Fibroblast of skin of left biceps (primary cell): ENCODE data around the gene PARP3.

Experiments used
- DNase-seq, 2 experiments: peaks; one replicate each; pipeline ENCODE4 v3.0.0-alpha.2; 2013; ENCODE audit warnings: low read depth in 2 of 2

PARP3 gene

DNA sequence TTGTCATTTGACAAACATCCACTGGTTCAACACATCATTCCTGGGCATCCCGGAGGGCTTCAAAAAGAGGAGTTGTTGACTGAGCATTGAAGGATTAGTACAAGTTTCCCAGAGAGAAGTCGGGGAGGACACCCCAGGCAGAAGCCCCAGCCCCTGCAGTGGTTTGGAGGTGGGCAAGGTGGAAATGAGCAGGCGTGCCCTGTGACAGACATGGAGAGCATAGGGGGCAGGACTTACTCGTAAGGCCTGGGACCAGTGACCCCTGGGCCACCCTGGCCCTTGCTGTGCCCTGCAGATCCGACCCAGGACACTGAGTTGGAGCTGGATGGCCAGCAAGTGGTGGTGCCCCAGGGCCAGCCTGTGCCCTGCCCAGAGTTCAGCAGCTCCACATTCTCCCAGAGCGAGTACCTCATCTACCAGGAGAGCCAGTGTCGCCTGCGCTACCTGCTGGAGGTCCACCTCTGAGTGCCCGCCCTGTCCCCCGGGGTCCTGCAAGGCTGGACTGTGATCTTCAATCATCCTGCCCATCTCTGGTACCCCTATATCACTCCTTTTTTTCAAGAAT lies 5.9 kb downstream of the PARP3 start:
- DNase-seq, result no peak

DNA sequence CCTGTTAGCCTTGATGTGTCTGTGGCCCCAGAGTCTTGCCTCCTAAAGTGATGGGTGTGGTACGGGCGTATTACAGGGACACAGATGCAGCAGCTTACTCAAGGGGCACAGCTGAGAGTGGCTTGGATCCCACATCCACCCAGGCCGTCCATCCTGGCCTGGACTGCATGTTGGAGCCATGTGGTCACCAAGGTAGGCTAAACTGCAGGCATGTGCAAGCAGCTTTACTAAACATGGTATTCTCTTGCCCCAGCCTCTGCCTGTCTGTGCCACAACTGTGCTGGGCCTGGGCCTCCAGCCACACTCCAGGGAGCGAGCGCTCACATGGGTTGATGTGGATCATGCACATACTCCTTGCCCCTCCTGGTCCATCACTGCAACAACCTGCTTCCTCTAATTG lies 7.0 kb downstream of the PARP3 start:
- DNase-seq, result no peak

- no peak for DNase-seq
Measured at GRCh38 chr3:51950899-51951298, 8.7 kb downstream of the PARP3 start.

DNA sequence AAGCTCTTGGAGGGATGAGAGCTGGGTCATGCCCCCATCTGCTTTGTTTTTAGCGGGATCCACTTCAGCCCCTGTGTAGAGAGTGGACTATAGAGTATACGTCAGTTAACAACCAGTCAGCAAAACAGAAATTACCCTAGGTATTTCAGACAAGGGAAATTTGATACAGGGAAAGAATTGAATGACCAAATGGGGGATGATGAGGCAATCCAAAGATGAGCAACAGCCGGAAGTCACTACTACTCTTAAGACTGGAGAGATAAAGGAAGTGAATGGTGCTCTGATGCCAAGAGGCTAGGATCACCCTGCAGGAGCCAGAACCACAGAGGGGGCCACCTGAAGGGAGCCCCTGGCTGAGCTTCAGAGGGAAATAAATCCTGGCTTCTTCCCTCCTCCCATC lies 11.3 kb downstream of the PARP3 start:
- no peak for DNase-seq

DNA sequence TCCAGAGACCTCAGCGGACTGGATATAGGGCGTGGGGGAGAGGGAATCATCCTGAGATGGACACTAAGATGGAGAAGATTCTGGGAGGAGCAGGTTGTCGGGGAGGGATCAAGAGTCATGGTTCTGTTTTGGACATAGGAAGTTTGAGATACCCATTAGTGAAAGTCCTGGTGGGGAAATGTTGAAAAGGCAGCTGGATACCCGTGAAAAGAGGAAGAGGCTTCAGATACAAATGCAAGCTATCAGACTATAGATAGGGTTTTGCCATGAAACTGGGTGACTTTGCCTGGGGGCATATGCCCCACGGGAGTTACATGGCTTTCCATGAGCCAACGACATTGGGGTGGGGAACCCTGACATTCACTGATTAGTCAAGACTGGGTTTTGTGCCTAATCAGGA lies 11.9 kb downstream of the PARP3 start:
- no peak for DNase-seq

GRCh38 chr3:51954713-51955112 lies 12.6 kb downstream of the PARP3 start:
- DNase-seq, result no peak

DNA sequence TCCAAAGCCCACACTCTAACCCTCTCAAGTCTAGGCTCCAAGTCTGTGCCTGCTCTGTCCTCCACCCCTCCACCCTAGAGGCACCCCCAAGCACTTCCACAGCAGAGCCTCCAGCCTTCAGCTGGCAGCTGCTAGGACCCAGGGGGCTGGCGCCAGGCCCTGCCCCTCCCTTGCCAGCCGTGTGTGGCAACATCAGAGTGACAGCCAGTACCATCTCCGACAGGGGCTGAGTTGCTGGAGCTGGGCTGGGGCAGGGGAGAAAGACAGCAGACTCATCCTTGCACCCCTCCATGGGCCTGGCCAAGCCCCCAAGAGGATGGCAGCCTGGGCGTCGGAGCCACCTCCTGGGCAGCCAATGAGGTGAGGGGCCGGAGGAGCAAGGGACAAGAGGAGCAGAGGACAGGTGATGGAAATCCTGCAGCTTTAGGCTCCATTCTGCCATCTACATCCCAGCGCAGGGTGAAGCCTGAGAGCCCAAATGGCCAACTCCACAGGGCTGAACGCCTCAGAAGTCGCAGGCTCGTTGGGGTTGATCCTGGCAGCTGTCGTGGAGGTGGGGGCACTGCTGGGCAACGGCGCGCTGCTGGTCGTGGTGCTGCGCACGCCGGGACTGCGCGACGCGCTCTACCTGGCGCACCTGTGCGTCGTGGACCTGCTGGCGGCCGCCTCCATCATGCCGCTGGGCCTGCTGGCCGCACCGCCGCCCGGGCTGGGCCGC lies 13.2 kb downstream of the PARP3 start, which contains the start of gene GPR62:
GPR62 (plus strand) TSS at position 207 of the 718 bp plus-strand sequence; CDS start at position 479, 272 bp downstream.
- DNase-seq, result no peak

- no peak for DNase-seq
Measured at GRCh38 chr3:51955893-51956770, 14.0 kb downstream of the PARP3 start.

- DNase-seq, result no peak
Measured at GRCh38 chr3:51957520-51958205, 15.5 kb downstream of the PARP3 start.

GRCh38 chr3:51958603-51959521 lies 16.7 kb downstream of the PARP3 start:
- DNase-seq, result no peak

- DNase-seq, result no peak
Measured at GRCh38 chr3:51959651-51960050, 17.5 kb downstream of the PARP3 start.

DNA sequence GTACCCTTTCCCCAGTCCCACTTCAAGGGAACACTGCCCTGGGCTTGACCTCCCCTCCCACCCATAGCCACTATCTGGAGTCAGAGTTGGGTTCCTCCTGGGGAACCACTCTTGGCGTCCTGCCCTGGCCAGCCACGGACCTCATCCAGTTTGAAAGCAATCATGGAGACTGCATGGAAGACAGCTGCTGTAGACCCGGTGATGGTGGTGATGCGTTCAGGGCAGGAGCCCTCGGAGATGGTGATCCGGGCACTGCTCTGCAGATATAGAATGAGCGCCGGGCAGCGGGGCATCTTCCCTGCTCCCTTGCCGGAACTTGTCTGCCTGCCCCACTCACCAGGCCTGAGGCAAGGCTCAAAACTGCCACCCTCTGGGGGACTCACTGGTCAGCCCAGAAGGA lies 18.2 kb downstream of the PARP3 start:
- no peak for DNase-seq

- DNase-seq, result no peak
Measured at GRCh38 chr3:51961011-51961410, 18.8 kb downstream of the PARP3 start.

- no peak for DNase-seq
Measured at GRCh38 chr3:51961602-51962569, 19.7 kb downstream of the PARP3 start.

DNA sequence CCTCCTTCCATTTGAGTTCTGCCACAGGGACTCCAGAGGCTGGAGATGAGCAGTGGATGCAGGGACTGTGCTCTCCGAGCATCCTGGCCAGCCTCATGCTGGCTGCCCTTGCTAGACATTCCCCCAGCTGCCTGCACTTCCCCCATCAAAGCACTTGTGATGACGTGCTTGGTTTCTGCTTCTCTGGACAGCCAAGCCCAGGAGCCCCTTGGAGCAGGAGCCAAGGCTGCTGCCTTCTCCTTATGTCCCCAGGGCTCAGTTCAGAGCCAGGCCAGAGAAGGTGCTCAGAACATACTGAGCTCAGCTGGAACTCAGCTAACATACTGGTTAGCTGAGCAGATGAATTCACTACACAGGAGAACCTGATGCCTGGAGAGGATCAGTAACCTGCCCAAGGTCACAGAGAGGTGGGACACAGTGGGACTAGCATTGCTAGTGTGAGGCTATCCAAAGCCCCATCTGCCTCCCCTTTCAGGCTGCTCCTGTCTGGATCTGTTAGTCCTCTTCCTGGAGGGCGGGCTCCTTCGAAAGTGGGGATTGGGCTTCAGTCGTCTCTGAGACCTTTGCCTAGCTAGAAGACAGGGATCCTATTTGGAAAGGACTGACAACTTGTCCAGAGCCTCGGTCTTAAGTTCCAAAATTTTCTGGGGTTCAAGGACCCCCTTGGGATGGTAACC lies 20.8 kb downstream of the PARP3 start:
- DNase-seq, result no peak

- no peak for DNase-seq
Measured at GRCh38 chr3:51963951-51964451, 21.8 kb downstream of the PARP3 start.

GRCh38 chr3:51964521-51964920 lies 22.4 kb downstream of the PARP3 start:
- DNase-seq, result no peak

DNA sequence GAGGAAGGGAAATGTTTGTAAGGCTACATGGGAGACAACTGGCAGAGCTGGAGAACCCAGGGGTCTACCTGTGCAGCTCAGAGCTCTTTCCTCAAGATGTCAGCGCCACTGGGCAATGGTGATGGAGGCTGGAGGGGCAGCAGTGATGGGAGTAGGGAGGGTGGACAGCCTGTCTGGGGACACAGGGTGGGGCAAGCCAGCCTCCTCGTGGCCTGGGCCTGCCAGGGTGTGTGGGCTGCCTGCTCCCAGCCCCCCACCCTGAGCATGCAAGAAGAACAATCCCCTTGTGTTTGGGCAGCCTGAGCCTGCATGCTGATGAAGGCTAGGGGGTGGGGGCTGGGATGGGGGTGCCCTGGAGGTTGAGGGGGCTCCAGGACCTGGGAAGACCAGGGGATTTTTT lies 23.9 kb downstream of the PARP3 start:
- DNase-seq, result no peak

DNA sequence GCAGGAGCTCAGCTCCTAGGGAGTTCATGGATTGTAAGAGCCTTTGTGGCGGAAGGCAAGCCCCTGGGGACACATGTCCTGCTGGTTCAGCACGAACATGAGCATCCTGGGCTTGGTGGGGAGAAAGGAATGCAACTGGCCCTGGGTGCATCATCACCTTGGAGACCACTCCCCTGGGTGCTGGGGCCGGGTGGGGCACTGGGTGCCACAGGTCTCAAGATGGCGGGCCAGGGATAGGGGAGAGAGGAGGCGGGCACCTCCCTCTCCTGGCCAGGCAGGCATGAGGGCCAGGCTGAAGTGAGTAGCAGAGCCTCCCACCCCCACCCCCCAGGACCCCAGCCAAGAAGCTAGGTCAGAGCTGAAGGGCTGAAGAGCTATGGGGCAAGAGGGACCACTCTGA lies 24.3 kb downstream of the PARP3 start:
- DNase-seq, result no peak
